DOHH2 (cell line): Measurements from ENCODE around the gene HNRNPUL1.

Source experiments
- H3F3A ChIP-seq: fragments of 200-600 bp; sonication (generic), shearing (Covaris generic); 2 replicates; pipeline ENCODE4 v1.6.0; 2016; ENCODE audit warnings: antibody characterized with exemption, mild to moderate bottlenecking; ENCODE audit not compliant: control insufficient read depth, insufficient read depth
- H3K27ac ChIP-seq: fragments of 200-600 bp; sonication (generic); 2 replicates; pipeline ENCODE4 v1.5.1; 2014; ENCODE audit warnings: low read depth, mild to moderate bottlenecking, low read length, moderate library complexity
- H3K27me3 ChIP-seq: fragments of 200-600 bp; sonication (generic); 2 replicates; pipeline ENCODE4 v1.6.1; 2014; ENCODE audit warnings: mild to moderate bottlenecking, low read length, mixed read lengths; ENCODE audit not compliant: control insufficient read depth
- H3K36me3 ChIP-seq: fragments of 200-600 bp; sonication (generic); 2 replicates; pipeline ENCODE4 v1.6.1; 2014; ENCODE audit warnings: mild to moderate bottlenecking, low read length, moderate library complexity, mixed read lengths; ENCODE audit not compliant: control insufficient read depth
- H3K4me1 ChIP-seq: fragments of 200-600 bp; sonication (generic); 2 replicates; pipeline ENCODE4 v1.6.1; 2014; ENCODE audit warnings: mild to moderate bottlenecking, low read length, mixed read lengths; ENCODE audit not compliant: control insufficient read depth
- H3K4me2 ChIP-seq: fragments of 200-600 bp; sonication (generic); 2 replicates; pipeline ENCODE4 v1.6.0; 2014; ENCODE audit warnings: mild to moderate bottlenecking, low read length, moderate library complexity
- H3K4me3 ChIP-seq: fragments of 200-600 bp; sonication (generic); 2 replicates; pipeline ENCODE4 v1.5.1; 2014; ENCODE audit warnings: mild to moderate bottlenecking, low read length, mixed read lengths
- H3K79me2 ChIP-seq: fragments of 200-600 bp; sonication (generic); 2 replicates; pipeline ENCODE4 v1.6.1; 2014; ENCODE audit warnings: mild to moderate bottlenecking, low read length, mixed read lengths; ENCODE audit not compliant: control insufficient read depth
- H3K9me2 ChIP-seq: fragments of 200-600 bp; sonication (generic); replicated peaks from 2 replicates; pipeline ENCODE4 v1.6.1; 2014; ENCODE audit warnings: mild to moderate bottlenecking, low read length, mixed read lengths; ENCODE audit not compliant: control insufficient read depth
- H3K9me3 ChIP-seq: fragments of 200-600 bp; sonication (generic); 2 replicates; pipeline ENCODE4 v1.6.1; 2014; ENCODE audit warnings: antibody characterized with exemption, low read length, mixed read lengths; ENCODE audit not compliant: control insufficient read depth, insufficient read depth
- H4K20me1 ChIP-seq: fragments of 200-600 bp; sonication (generic); 2 replicates; pipeline ENCODE4 v1.6.0; 2014; ENCODE audit warnings: low read depth, mild to moderate bottlenecking, antibody characterized with exemption, low read length, moderate library complexity; ENCODE audit not compliant: control insufficient read depth, insufficient read depth
- EZH2phosphoT487 ChIP-seq: fragments of 200-600 bp; sonication (generic); IDR thresholded peaks from 2 replicates; pipeline ENCODE4 v1.6.1; 2017; ENCODE audit warnings: borderline replicate concordance, mild to moderate bottlenecking, antibody characterized with exemption, low read length, moderate library complexity, mixed read lengths
- TF ChIP-seq, protein P1 (sequence below): fragments of 200-600 bp; sonication (generic); IDR thresholded peaks from one replicate; pipeline ENCODE4 v1.5.1; 2014; ENCODE audit warnings: antibody characterized with exemption, mild to moderate bottlenecking, low read depth, low read length; ENCODE audit not compliant: poor library complexity, severe bottlenecking

Gene HNRNPUL1

DNA sequence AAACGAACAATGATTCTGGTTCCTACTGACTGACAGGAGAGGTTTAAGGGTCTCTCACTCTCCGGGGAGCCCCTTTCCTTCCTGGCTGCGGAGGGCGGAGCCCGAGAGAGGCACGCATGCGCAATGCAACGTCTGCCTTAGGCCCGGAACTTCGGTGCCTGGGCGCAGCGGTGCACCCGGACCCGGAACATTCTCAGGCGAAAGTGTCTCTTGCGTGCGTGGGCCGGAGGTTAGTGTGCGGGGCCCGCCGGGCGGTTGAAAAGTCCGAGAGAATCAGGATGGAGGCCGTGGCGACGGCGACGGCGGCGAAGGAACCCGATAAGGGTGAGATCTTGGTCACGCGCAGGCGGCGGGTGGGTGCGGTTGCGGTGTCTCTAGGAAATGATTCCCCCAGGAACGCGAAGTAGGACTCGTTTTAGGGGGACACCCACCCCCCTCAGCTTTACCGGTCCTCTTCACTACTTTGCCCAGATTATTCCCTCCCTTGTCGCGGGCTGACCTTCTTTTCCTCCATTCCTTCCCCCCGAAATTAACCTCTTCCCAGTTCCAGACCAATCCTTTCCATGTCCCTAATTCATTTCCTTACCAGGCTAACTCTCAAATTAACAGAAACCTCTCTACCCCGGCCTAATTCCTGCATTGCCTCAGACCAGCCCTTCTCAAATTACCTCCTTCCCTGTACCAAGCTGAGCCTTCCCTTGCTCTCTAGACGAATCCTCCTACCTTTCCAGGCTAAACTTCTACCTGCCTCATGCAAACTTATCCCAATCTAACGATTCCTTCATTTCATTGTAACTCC is 46.1 kb downstream of the HNRNPUL1 start, which contains the start of gene CCDC97:
Gene CCDC97 (plus strand): TSS at position 140 of the 799 bp plus-strand sequence. CDS start 139 bp downstream, at position 279.
- Histone ChIP-seq H3K27me3 (no peaks in the 10 kb centered on the region), H3K79me2 (peaks cover 54% of the 10 kb centered on the region), H3K4me2 (peak within 1 kb of the TSS; percentile 97), H3K27ac (peak within 1 kb of the TSS; percentile 63), H3K9me3 (no peaks in the 10 kb centered on the region), H4K20me1 (no peaks in the 10 kb centered on the region), H3F3A (peaks cover 21% of the 10 kb centered on the region), H3K36me3 (peaks cover 56% of the 10 kb centered on the region), H3K4me3 (peak within 1 kb of the TSS; percentile 97), H3K4me1 (peaks cover 41% of the 10 kb centered on the region), H3K9me2 (no peaks in the 10 kb centered on the region)
- TF ChIP-seq, protein P1, sequence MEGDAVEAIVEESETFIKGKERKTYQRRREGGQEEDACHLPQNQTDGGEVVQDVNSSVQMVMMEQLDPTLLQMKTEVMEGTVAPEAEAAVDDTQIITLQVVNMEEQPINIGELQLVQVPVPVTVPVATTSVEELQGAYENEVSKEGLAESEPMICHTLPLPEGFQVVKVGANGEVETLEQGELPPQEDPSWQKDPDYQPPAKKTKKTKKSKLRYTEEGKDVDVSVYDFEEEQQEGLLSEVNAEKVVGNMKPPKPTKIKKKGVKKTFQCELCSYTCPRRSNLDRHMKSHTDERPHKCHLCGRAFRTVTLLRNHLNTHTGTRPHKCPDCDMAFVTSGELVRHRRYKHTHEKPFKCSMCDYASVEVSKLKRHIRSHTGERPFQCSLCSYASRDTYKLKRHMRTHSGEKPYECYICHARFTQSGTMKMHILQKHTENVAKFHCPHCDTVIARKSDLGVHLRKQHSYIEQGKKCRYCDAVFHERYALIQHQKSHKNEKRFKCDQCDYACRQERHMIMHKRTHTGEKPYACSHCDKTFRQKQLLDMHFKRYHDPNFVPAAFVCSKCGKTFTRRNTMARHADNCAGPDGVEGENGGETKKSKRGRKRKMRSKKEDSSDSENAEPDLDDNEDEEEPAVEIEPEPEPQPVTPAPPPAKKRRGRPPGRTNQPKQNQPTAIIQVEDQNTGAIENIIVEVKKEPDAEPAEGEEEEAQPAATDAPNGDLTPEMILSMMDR: no peak
- TF ChIP-seq EZH2phosphoT487: no peak

DNA sequence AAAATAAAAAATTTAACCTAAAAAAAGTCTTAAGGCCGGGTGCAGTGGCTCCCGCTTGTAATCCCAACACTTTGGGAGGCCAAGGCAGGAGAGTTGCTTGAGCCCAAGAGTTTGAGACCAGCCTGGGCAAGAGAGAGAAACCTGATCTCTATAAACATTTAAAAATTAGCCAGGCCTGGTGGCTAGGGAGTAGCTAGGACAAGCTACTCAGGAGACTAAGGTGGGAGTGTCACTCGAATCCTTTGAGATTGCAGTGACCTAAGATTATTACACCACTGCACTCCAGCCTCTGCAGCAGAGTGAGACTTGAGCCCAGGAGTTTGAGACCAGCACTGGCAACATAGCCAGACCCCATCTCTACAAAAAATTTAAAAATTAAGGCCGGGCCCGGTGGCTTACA is 46.9 kb downstream of the HNRNPUL1 start:
- TF ChIP-seq, protein P1: no peak
- TF ChIP-seq EZH2phosphoT487: no peak
- Histone ChIP-seq H3K79me2 (peaks cover 55% of the 10 kb centered on the region), H3K36me3 (peaks cover 50% of the 10 kb centered on the region), H4K20me1 (no peaks in the 10 kb centered on the region), H3F3A (peaks cover 21% of the 10 kb centered on the region), H3K4me2 (peak overlapping the region; percentile 97), H3K4me3 (peak overlapping the region; percentile 97), H3K9me2 (no peaks in the 10 kb centered on the region), H3K27me3 (no peaks in the 10 kb centered on the region), H3K4me1 (peaks cover 41% of the 10 kb centered on the region), H3K9me3 (no peaks in the 10 kb centered on the region), H3K27ac (no peak overlapping the region)

DNA sequence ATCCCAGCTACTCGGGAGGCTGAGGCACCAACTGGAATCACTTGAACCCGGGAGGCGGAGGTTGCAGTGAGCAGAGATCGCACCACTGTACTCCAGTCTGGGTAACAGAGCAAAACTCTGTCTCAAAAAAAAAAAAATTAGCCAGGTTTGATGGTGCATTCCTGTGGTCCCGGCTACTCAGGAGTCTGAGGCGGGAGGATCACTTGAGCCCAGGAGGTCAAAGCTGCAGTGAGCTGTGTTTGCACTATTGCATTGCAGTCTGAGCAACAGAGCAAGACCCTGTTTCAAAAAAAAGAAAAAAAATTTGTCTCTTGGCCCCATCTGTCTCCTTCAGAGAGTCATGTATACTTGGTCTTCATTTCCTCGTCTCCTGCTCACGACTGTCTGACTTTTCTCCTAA is 47.4 kb downstream of the HNRNPUL1 start:
- H3K9me2 ChIP-seq: no peaks in the 10 kb centered on the region
- TF ChIP-seq, protein P1: no peak
- TF ChIP-seq EZH2phosphoT487: no peak
- no peaks in the 10 kb centered on the region for H3K9me3 ChIP-seq
- peaks cover 50% of the 10 kb centered on the region for H3K36me3 ChIP-seq
- no peaks in the 10 kb centered on the region for H3K27me3 ChIP-seq
- no peak overlapping the region; the same call in 1 of the 2 replicates for H3K4me3 ChIP-seq
- H3K4me1 ChIP-seq: peaks cover 39% of the 10 kb centered on the region
- no peaks in the 10 kb centered on the region for H4K20me1 ChIP-seq
- H3K79me2 ChIP-seq: peaks cover 56% of the 10 kb centered on the region
- peak overlapping the region; percentile 97 for H3K4me2 ChIP-seq
- no peak overlapping the region for H3K27ac ChIP-seq
- H3F3A ChIP-seq: peaks cover 19% of the 10 kb centered on the region
